Adipocyte (in vitro differentiated cells): ENCODE measurements around the gene SLC39A3.

Experiments
- DNase-seq: peaks from one replicate; pipeline ENCODE4 v3.0.0-alpha.2; 2015; ENCODE audit warnings: low read depth
- H3K27me3 ChIP-seq: replicated peaks from 2 replicates; pipeline ENCODE4 v1.7.0; 2013; ENCODE audit warnings: mild to moderate bottlenecking, low read length, moderate library complexity; ENCODE audit not compliant: control insufficient read depth, insufficient read depth
- H3K36me3 ChIP-seq: 2 replicates; pipeline ENCODE4 v1.7.0; 2013; ENCODE audit warnings: low read length, mild to moderate bottlenecking, moderate library complexity; ENCODE audit not compliant: control insufficient read depth, insufficient read depth, severe bottlenecking
- H3K4me1 ChIP-seq: 2 replicates; pipeline ENCODE4 v1.7.0; 2013; ENCODE audit warnings: mild to moderate bottlenecking, low read length, moderate library complexity; ENCODE audit not compliant: control insufficient read depth, insufficient read depth
- H3K4me3 ChIP-seq: 2 replicates; pipeline ENCODE4 v1.7.0; 2013; ENCODE audit warnings: mild to moderate bottlenecking, low read length, moderate library complexity
- H3K9ac ChIP-seq: 2 replicates; pipeline ENCODE4 v1.7.0; 2013; ENCODE audit warnings: mild to moderate bottlenecking, low read length, moderate library complexity
- H3K9me3 ChIP-seq: 2 replicates; pipeline ENCODE4 v1.7.0; 2013; ENCODE audit warnings: mild to moderate bottlenecking, low read length, moderate library complexity; ENCODE audit not compliant: control insufficient read depth

SLC39A3 gene

GRCh38 chr19:2726160-2726855, 13.5 kb downstream of the SLC39A3 start:
- Histone ChIP-seq H3K4me3 (no peak overlapping the region), H3K36me3 (no peaks in the 10 kb centered on the region), H3K27me3 (peaks cover 18% of the 10 kb centered on the region)

GRCh38 chr19:2724148-2724557, 15.7 kb downstream of the SLC39A3 start:
- H3K36me3 ChIP-seq, result no peaks in the 10 kb centered on the region
- H3K4me1 ChIP-seq, result peaks cover 16% of the 10 kb centered on the region
- H3K9me3 ChIP-seq, result no peaks in the 10 kb centered on the region
- H3K4me3 ChIP-seq, result no peak overlapping the region
- no peak for DNase-seq
- peak overlapping the region; percentile 58 for H3K9ac ChIP-seq
- peaks cover 18% of the 10 kb centered on the region for H3K27me3 ChIP-seq

More at GRCh38 chr19:2726160-2726855, 13.5 kb downstream of the SLC39A3 start:
- no peak for DNase-seq
- Histone ChIP-seq H3K9ac (no peak overlapping the region), H3K9me3 (no peaks in the 10 kb centered on the region), H3K4me1 (peaks cover 16% of the 10 kb centered on the region)

GRCh38 chr19:2723747-2724146, 16.1 kb downstream of the SLC39A3 start:
- peaks cover 16% of the 10 kb centered on the region for H3K4me1 ChIP-seq
- no peaks in the 10 kb centered on the region for H3K9me3 ChIP-seq
- H3K9ac ChIP-seq, result peak overlapping the region; percentile 58
- no peak for DNase-seq
- no peak overlapping the region for H3K4me3 ChIP-seq
- H3K36me3 ChIP-seq, result no peaks in the 10 kb centered on the region
- peaks cover 18% of the 10 kb centered on the region for H3K27me3 ChIP-seq

GRCh38 chr19:2723345-2723715, 16.5 kb downstream of the SLC39A3 start:
- Histone ChIP-seq H3K9me3 (no peaks in the 10 kb centered on the region), H3K36me3 (no peaks in the 10 kb centered on the region), H3K4me3 (no peak overlapping the region), H3K9ac (peak overlapping the region; percentile 58), H3K27me3 (peaks cover 18% of the 10 kb centered on the region), H3K4me1 (peaks cover 16% of the 10 kb centered on the region)
- DNase-seq, result no peak

GRCh38 chr19:2722541-2723344, 17.1 kb downstream of the SLC39A3 start:
- H3K9ac ChIP-seq, result peak overlapping the region; percentile 58
- H3K4me1 ChIP-seq, result peaks cover 16% of the 10 kb centered on the region
- no peak overlapping the region for H3K4me3 ChIP-seq
- no peaks in the 10 kb centered on the region for H3K9me3 ChIP-seq
- peaks cover 18% of the 10 kb centered on the region for H3K27me3 ChIP-seq
- peak; percentile 93 for DNase-seq
- H3K36me3 ChIP-seq, result no peaks in the 10 kb centered on the region

GRCh38 chr19:2721570-2722540, 18.0 kb downstream of the SLC39A3 start:
- H3K4me1 ChIP-seq, result peaks cover 16% of the 10 kb centered on the region
- no peaks in the 10 kb centered on the region for H3K36me3 ChIP-seq
- H3K9me3 ChIP-seq, result no peaks in the 10 kb centered on the region
- peak overlapping the region; percentile 54 for H3K9ac ChIP-seq
- H3K27me3 ChIP-seq, result peaks cover 10% of the 10 kb centered on the region
- no peak for DNase-seq
- peak overlapping the region; percentile 69 for H3K4me3 ChIP-seq

- peaks cover 3% of the 10 kb centered on the region for H3K27me3 ChIP-seq
- no peaks in the 10 kb centered on the region for H3K36me3 ChIP-seq
- H3K9ac ChIP-seq, result peak within 1 kb of the TSS; percentile 72
- peak; percentile 25 for DNase-seq
- H3K4me3 ChIP-seq, result peak within 1 kb of the TSS; percentile 75
- peaks cover 16% of the 10 kb centered on the region for H3K4me1 ChIP-seq
- H3K9me3 ChIP-seq, result no peaks in the 10 kb centered on the region
Measured at GRCh38 chr19:2720777-2721569, 18.8 kb downstream of the SLC39A3 start, which contains the start of gene DIRAS1. DIRAS1 (minus strand) TSS chr19:2721372; CDS start chr19:2717806, 3,566 bp downstream.

GRCh38 chr19:2719920-2720776, 19.7 kb downstream of the SLC39A3 start:
- H3K4me1 ChIP-seq, result peaks cover 16% of the 10 kb centered on the region
- no peaks in the 10 kb centered on the region for H3K36me3 ChIP-seq
- H3K9ac ChIP-seq, result peak overlapping the region; percentile 72
- peak overlapping the region; percentile 75 for H3K4me3 ChIP-seq
- peak; percentile 41 for DNase-seq
- H3K27me3 ChIP-seq, result no peaks in the 10 kb centered on the region
- H3K9me3 ChIP-seq, result peaks cover 8% of the 10 kb centered on the region

- peaks cover 16% of the 10 kb centered on the region for H3K4me1 ChIP-seq
- H3K27me3 ChIP-seq, result no peaks in the 10 kb centered on the region
- no peak for DNase-seq
- peak overlapping the region; percentile 72 for H3K9ac ChIP-seq
- H3K36me3 ChIP-seq, result no peaks in the 10 kb centered on the region
- H3K4me3 ChIP-seq, result no peak overlapping the region
- peaks cover 11% of the 10 kb centered on the region for H3K9me3 ChIP-seq
Measured at GRCh38 chr19:2719232-2719735, 20.5 kb downstream of the SLC39A3 start.
